ENCODE measurements around the gene GABRG3. TPM values are rescaled to one million over a fixed set of nuclear protein-coding genes. Genes with fewer than 3 reads are reported as not detected.
A peak's percentile ranks its signal among the peaks of the same experiment; 100 is the strongest.

The GABRG3 gene
- total and polyA plus RNA-seq, 3 experiments from 2014 or later: not detected

DNA sequence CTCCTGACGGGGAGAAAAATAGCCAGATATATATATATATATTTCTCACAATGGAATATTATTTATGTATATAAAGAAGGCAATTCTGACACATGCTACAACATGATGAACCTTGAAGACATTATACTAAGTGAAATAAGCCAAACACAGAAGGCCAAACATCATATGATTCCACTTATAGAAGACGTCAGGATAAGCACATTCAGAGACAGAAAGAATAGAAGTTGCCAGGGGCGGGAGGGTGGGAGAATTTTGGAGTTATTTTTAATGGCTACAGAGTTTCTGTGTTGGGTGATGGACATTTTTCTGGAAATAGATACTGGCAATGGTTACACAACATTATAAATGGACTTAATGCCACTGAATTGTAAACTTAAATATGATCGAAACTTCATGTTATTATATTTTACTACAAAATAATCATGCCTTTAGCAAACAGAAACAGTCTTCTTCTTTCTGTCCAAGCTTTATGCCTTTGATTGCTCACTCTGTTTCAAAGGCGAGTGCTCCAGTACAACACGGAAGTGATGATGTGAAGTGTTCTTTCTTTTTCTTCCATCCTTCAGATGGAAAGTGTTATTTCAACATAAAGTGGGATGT is 614.2 kb downstream of the GABRG3 start:
- no peak overlapping the region for H3K27ac ChIP-seq (ENCODE audit: low read depth, low read length)
- no peaks in the 10 kb centered on the region for H3K9me3 ChIP-seq (ENCODE audit: low read length)
- no peak overlapping the region for H3K4me3 Mint-ChIP-seq
- H3K4me3 ChIP-seq (ENCODE audit: low read length): no peak overlapping the region
- H3K27me3 Mint-ChIP-seq: no peaks in the 10 kb centered on the region
- H3K4me1 ChIP-seq (ENCODE audit: insufficient read depth, low read length): no peaks in the 10 kb centered on the region
- no peaks in the 10 kb centered on the region for H3K36me3 Mint-ChIP-seq
- peaks cover 2 to 13% (median 5%) of the 10 kb centered on the region in 5 donors for H3K9me3 Mint-ChIP-seq
- H3K27me3 ChIP-seq (ENCODE audit: insufficient read depth, low read length, poor library complexity, severe bottlenecking): no peaks in the 10 kb centered on the region
- no peaks in the 10 kb centered on the region for H3K4me1 Mint-ChIP-seq
- DNase-seq: no peak
- H3K36me3 ChIP-seq (ENCODE audit: insufficient read depth, low read length): no peaks in the 10 kb centered on the region
- ChIA-PET POLR2A (no interaction called here), CTCF (no interaction called here)
- no peak overlapping the region for H3K27ac Mint-ChIP-seq

DNA sequence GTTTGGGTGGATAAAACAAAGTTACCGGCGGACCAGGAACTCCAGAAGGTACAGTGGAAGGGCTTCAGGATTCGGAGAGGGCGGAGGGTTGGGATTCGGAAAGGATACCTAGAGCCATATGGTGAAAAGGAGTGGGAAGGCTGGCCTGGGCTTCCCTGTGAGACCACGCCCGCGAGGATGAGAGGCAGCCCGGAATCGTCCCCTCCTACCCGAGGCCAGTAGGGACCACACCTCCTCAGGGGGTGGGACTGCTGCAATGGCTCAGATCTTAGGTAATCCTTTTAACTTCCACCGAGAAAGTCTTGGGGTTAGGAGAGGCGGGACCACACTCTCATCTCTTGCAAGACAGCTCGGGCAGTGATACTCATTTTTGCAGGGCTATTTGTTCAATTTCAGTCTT is 616.8 kb downstream of the GABRG3 start:
- Mint-ChIP-seq H3K4me3 (no peak overlapping the region), H3K9me3 (peaks cover 2 to 13% (median 7%) of the 10 kb centered on the region in 5 donors), H3K27ac (no peak overlapping the region), H3K4me1 (no peaks in the 10 kb centered on the region), H3K36me3 (no peaks in the 10 kb centered on the region), H3K27me3 (no peaks in the 10 kb centered on the region)
- POLR2A ChIA-PET: no interaction called here
- no peak for DNase-seq
- H3K9me3 ChIP-seq (ENCODE audit: low read length): no peaks in the 10 kb centered on the region
- no peaks in the 10 kb centered on the region for H3K27me3 ChIP-seq (ENCODE audit: insufficient read depth, low read length, poor library complexity, severe bottlenecking)
- no peaks in the 10 kb centered on the region for H3K36me3 ChIP-seq (ENCODE audit: insufficient read depth, low read length)
- no peak overlapping the region for H3K27ac ChIP-seq (ENCODE audit: low read depth, low read length)
- H3K4me1 ChIP-seq (ENCODE audit: insufficient read depth, low read length): no peaks in the 10 kb centered on the region
- no peak overlapping the region for H3K4me3 ChIP-seq (ENCODE audit: low read length)
- CTCF ChIA-PET: no interaction called here

DNA sequence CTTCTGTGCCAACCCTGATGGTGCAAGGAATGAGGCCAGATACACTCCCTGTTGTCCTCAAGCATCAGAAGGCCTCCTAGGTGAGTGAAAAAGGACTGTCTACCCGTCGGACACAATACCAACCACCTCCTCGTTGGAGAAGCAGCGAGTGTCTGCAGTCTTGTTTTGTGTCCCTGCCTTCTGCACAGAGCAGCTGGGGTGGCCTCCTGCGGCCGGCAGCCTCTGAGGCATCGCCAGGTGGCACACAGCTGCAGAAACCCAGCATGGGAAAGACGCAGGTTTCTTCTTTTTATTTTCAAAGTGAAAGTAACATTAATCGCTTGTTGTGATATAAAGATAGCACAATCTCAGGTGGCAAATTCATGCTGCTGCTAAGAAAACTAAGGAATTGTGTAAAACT is 618.3 kb downstream of the GABRG3 start:
- no peak overlapping the region for H3K27ac ChIP-seq (ENCODE audit: low read depth, low read length)
- H3K27me3 ChIP-seq (ENCODE audit: insufficient read depth, low read length, poor library complexity, severe bottlenecking): no peaks in the 10 kb centered on the region
- ChIA-PET POLR2A (no interaction called here), CTCF (no interaction called here)
- DNase-seq: no peak
- no peak overlapping the region for H3K4me3 ChIP-seq (ENCODE audit: low read length)
- Mint-ChIP-seq H3K27ac (peak overlapping the region in 1 of 8 donors; percentile 24), H3K27me3 (no peaks in the 10 kb centered on the region), H3K4me3 (no peak overlapping the region), H3K4me1 (no peaks in the 10 kb centered on the region), H3K9me3 (peaks cover 4 to 10% (median 6%) of the 10 kb centered on the region in 5 donors), H3K36me3 (no peaks in the 10 kb centered on the region)
- H3K4me1 ChIP-seq (ENCODE audit: insufficient read depth, low read length): no peaks in the 10 kb centered on the region
- H3K36me3 ChIP-seq (ENCODE audit: insufficient read depth, low read length): no peaks in the 10 kb centered on the region
- H3K9me3 ChIP-seq (ENCODE audit: low read length): no peaks in the 10 kb centered on the region

DNA sequence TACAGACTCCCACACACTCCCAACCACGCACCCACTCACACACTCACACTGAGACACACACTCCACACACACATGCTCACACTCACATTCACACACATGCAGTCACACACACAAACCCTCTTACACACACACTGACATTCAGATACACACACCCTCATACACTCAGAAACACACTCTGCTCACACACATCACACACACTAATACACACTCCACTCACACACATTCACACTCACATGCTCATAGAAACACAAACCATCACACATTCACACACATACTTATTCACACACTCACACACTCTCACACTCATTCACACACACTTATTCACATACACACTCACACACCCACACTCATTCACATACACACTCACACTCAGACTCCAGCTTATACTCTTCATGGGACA is 618.8 kb downstream of the GABRG3 start:
- H3K9me3 Mint-ChIP-seq: peaks cover 4 to 10% (median 6%) of the 10 kb centered on the region in 5 donors
- Histone ChIP-seq H3K27ac (ENCODE audit: low read depth, low read length) (no peak overlapping the region), H3K4me1 (ENCODE audit: insufficient read depth, low read length) (no peaks in the 10 kb centered on the region), H3K9me3 (ENCODE audit: low read length) (no peaks in the 10 kb centered on the region), H3K27me3 (ENCODE audit: insufficient read depth, low read length, poor library complexity, severe bottlenecking) (no peaks in the 10 kb centered on the region), H3K36me3 (ENCODE audit: insufficient read depth, low read length) (no peaks in the 10 kb centered on the region), H3K4me3 (ENCODE audit: low read length) (no peak overlapping the region)
- no peak overlapping the region for H3K27ac Mint-ChIP-seq
- no peaks in the 10 kb centered on the region for H3K27me3 Mint-ChIP-seq
- DNase-seq: no peak
- H3K36me3 Mint-ChIP-seq: no peaks in the 10 kb centered on the region
- CTCF ChIA-PET: no interaction called here
- peak overlapping the region in 1 of 7 donors; percentile 32 for H3K4me3 Mint-ChIP-seq
- no peaks in the 10 kb centered on the region for H3K4me1 Mint-ChIP-seq
- POLR2A ChIA-PET: no interaction called here

Other genes with a start within 250 kb of the GABRG3 start
- not detected for gene GABRB3, start 198.1 kb upstream of the GABRG3 start, total RNA-seq
- not detected for gene GABRB3, start 198.1 kb upstream of the GABRG3 start, polyA plus RNA-seq
- gene GABRA5, start 104.1 kb upstream of the GABRG3 start, total RNA-seq: not detected
- gene GABRA5, start 104.1 kb upstream of the GABRG3 start, polyA plus RNA-seq: not detected

Measured in CD8-positive, alpha-beta memory T cell (primary cell).